Measurements from ENCODE around the gene SLX9.

The SLX9 gene

DNA sequence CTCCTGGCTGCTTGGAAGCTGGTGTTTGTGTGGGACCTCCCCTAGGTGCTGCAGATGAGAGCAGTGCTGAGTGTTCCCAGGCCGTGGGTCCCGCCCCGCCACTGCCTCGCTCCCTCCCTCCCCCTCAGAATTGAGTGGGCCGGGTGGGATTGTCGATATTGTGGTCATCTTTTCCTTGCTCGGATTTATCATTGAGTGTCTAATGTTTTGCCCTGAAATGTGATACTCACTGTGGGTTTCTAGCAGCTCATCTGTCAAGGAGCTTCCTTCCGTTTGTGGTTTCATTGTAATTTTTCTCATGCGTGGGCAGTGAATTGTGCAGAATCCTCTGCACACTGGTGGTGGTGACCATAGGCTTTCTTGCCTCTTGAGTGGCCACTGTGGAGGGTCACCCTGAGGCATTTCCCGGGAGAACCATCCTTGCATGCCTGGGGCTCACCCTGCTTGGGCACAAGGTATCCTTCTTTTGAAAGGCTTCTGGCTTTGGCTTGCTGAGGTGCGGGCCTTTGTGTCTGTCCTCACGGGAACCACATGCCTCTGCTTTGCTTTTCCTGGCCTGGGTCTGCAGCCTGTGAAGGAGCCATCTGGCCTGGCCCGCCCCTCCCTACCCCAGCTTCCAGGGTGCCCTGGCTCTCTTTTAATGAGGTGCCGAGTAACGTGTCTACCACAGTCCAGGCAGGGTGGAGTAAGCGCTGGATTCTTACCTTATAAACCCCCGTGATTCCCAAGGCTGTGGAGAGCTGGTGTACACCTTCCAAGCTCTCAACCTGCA, 25.6 kb downstream of the SLX9 start:
- no peak overlapping the region for H3K4me3 ChIP-seq (ENCODE audit: low read depth, low read length)
- no peak for DNase-seq (ENCODE audit: low read depth)
- TF ChIP-seq, protein P1, sequence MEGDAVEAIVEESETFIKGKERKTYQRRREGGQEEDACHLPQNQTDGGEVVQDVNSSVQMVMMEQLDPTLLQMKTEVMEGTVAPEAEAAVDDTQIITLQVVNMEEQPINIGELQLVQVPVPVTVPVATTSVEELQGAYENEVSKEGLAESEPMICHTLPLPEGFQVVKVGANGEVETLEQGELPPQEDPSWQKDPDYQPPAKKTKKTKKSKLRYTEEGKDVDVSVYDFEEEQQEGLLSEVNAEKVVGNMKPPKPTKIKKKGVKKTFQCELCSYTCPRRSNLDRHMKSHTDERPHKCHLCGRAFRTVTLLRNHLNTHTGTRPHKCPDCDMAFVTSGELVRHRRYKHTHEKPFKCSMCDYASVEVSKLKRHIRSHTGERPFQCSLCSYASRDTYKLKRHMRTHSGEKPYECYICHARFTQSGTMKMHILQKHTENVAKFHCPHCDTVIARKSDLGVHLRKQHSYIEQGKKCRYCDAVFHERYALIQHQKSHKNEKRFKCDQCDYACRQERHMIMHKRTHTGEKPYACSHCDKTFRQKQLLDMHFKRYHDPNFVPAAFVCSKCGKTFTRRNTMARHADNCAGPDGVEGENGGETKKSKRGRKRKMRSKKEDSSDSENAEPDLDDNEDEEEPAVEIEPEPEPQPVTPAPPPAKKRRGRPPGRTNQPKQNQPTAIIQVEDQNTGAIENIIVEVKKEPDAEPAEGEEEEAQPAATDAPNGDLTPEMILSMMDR (IDR thresholded peaks at IDR 0.05; ENCODE audit: low read depth, low read length, missing control alignments) = no peak

GRCh38 chr21:44966135-44967081, 26.6 kb downstream of the SLX9 start:
- no peak overlapping the region for H3K4me3 ChIP-seq (ENCODE audit: low read depth, low read length)
- DNase-seq (ENCODE audit: low read depth) = no peak
- TF ChIP-seq, protein P1 (IDR thresholded peaks at IDR 0.05; ENCODE audit: low read depth, low read length, missing control alignments) = no peak

GRCh38 chr21:44967082-44968047, 27.5 kb downstream of the SLX9 start:
- TF ChIP-seq, protein P1 (IDR thresholded peaks at IDR 0.05; ENCODE audit: low read depth, low read length, missing control alignments) = no peak
- no peak for DNase-seq (ENCODE audit: low read depth)
- no peak overlapping the region for H3K4me3 ChIP-seq (ENCODE audit: low read depth, low read length)

- TF ChIP-seq, protein P1 (IDR thresholded peaks at IDR 0.05; ENCODE audit: low read depth, low read length, missing control alignments) = no peak
- H3K4me3 ChIP-seq (ENCODE audit: low read depth, low read length) = no peak overlapping the region
- DNase-seq (ENCODE audit: low read depth) = no peak
Observed at GRCh38 chr21:44969066-44969670, 29.3 kb downstream of the SLX9 start.

- TF ChIP-seq, protein P1 (IDR thresholded peaks at IDR 0.05; ENCODE audit: low read depth, low read length, missing control alignments) = no peak
- no peak for DNase-seq (ENCODE audit: low read depth)
Observed at GRCh38 chr21:44969931-44970755, 30.3 kb downstream of the SLX9 start.

More at GRCh38 chr21:44969931-44970755, 30.3 kb downstream of the SLX9 start:
- no peak overlapping the region for H3K4me3 ChIP-seq (ENCODE audit: low read depth, low read length)

Measured in GM12864 (cell line).